ENCODE data around the gene CD80.

CD80 gene

GRCh38 chr3:119530456-119530855 lies 29.0 kb downstream of the CD80 start:
- ATAC-seq, result no peak; the same call in 2 of the 3 replicates
- no peak for TF ChIP-seq ZFP30 (CRISPR knock-in tag; IDR thresholded peaks at IDR 0.05)
- TF ChIP-seq GLIS3 (CRISPR knock-in tag; IDR thresholded peaks at IDR 0.05), result no peak
- no peak for TF ChIP-seq POU6F1 (CRISPR knock-in tag; IDR thresholded peaks at IDR 0.05; ENCODE audit: borderline replicate concordance, low read depth)
- no peak for TF ChIP-seq SNAI2 (CRISPR knock-in tag; IDR thresholded peaks at IDR 0.05)
- no peak for TF ChIP-seq CREB5 (CRISPR knock-in tag; IDR thresholded peaks at IDR 0.05; ENCODE audit: low read depth)
- no peak for TF ChIP-seq ZNF565 (CRISPR knock-in tag; conservative IDR thresholded peaks at IDR 0.05; ENCODE audit: low read depth)
- no peak for TF ChIP-seq ESRRG (CRISPR knock-in tag; IDR thresholded peaks at IDR 0.05)
- TF ChIP-seq PATZ1 (CRISPR knock-in tag; IDR thresholded peaks at IDR 0.05; ENCODE audit: borderline replicate concordance), result no peak
- no peak for TF ChIP-seq ISL1 (CRISPR knock-in tag; IDR thresholded peaks at IDR 0.05)
- TF ChIP-seq TCF4 (CRISPR knock-in tag; IDR thresholded peaks at IDR 0.05; ENCODE audit: borderline replicate concordance), result no peak
- no peak for TF ChIP-seq ZNF70 (CRISPR knock-in tag; IDR thresholded peaks at IDR 0.05)
- no peak for TF ChIP-seq TOX (CRISPR knock-in tag; IDR thresholded peaks at IDR 0.05; ENCODE audit: borderline replicate concordance)

GRCh38 chr3:119529883-119530282 lies 29.5 kb downstream of the CD80 start:
- TF ChIP-seq ZNF8 (CRISPR knock-in tag; IDR thresholded peaks at IDR 0.05), result no peak
- TF ChIP-seq CREB5 (CRISPR knock-in tag; IDR thresholded peaks at IDR 0.05; ENCODE audit: low read depth), result no peak
- TF ChIP-seq GLIS3 (CRISPR knock-in tag; IDR thresholded peaks at IDR 0.05), result no peak
- TF ChIP-seq ZNF565 (CRISPR knock-in tag; conservative IDR thresholded peaks at IDR 0.05; ENCODE audit: low read depth), result no peak
- TF ChIP-seq ZFP30 (CRISPR knock-in tag; IDR thresholded peaks at IDR 0.05), result no peak
- TF ChIP-seq SNAI2 (CRISPR knock-in tag; IDR thresholded peaks at IDR 0.05), result no peak
- no peak for TF ChIP-seq PATZ1 (CRISPR knock-in tag; IDR thresholded peaks at IDR 0.05; ENCODE audit: borderline replicate concordance)
- TF ChIP-seq ZFP3 (CRISPR knock-in tag; IDR thresholded peaks at IDR 0.05), result no peak
- no peak for TF ChIP-seq TOX (CRISPR knock-in tag; IDR thresholded peaks at IDR 0.05; ENCODE audit: borderline replicate concordance)
- no peak for TF ChIP-seq ISL1 (CRISPR knock-in tag; IDR thresholded peaks at IDR 0.05)
- TF ChIP-seq RARB (CRISPR knock-in tag; IDR thresholded peaks at IDR 0.05), result no peak
- TF ChIP-seq ARNTL (CRISPR knock-in tag; IDR thresholded peaks at IDR 0.05; ENCODE audit: borderline replicate concordance, low read depth), result no peak
- no peak for TF ChIP-seq TSHZ2 (CRISPR knock-in tag; IDR thresholded peaks at IDR 0.05)
- no peak for TF ChIP-seq CSDC2 (CRISPR knock-in tag; IDR thresholded peaks at IDR 0.05)
- no peak for TF ChIP-seq TCF4 (CRISPR knock-in tag; IDR thresholded peaks at IDR 0.05; ENCODE audit: borderline replicate concordance)
- no peak for TF ChIP-seq BACH2 (CRISPR knock-in tag; IDR thresholded peaks at IDR 0.05; ENCODE audit: borderline replicate concordance)
- TF ChIP-seq OSR1 (CRISPR knock-in tag; IDR thresholded peaks at IDR 0.05), result no peak
- no peak for TF ChIP-seq CSRNP3 (CRISPR knock-in tag; IDR thresholded peaks at IDR 0.05)
- TF ChIP-seq PPARA (CRISPR knock-in tag; IDR thresholded peaks at IDR 0.05; ENCODE audit: borderline replicate concordance), result no peak
- ATAC-seq, result peak; percentile 95
